Astrocyte of the spinal cord (primary cell): ENCODE data around the gene IGFN1.

Experiments used
- DNase-seq: peaks from one replicate; pipeline ENCODE4 v3.0.0; 2011; ENCODE audit warnings: low read depth, low spot score
- H3K4me3 ChIP-seq: 2 replicates; pipeline ENCODE4 v1.5.1; 2011; ENCODE audit warnings: low read depth, mild to moderate bottlenecking, low read length, moderate library complexity
- in situ Hi-C: cut with HindIII; loops from 2 replicates; pipeline ENCODE4 v1.10.0; 2017; ENCODE audit warnings: low sequenced_read_pairs
- TF ChIP-seq, protein P1 (sequence below): IDR thresholded peaks from 2 replicates; pipeline ENCODE4 v1.5.1; 2012; ENCODE audit warnings: low read depth, mild to moderate bottlenecking, low read length, inconsistent platforms

IGFN1 gene

DNA sequence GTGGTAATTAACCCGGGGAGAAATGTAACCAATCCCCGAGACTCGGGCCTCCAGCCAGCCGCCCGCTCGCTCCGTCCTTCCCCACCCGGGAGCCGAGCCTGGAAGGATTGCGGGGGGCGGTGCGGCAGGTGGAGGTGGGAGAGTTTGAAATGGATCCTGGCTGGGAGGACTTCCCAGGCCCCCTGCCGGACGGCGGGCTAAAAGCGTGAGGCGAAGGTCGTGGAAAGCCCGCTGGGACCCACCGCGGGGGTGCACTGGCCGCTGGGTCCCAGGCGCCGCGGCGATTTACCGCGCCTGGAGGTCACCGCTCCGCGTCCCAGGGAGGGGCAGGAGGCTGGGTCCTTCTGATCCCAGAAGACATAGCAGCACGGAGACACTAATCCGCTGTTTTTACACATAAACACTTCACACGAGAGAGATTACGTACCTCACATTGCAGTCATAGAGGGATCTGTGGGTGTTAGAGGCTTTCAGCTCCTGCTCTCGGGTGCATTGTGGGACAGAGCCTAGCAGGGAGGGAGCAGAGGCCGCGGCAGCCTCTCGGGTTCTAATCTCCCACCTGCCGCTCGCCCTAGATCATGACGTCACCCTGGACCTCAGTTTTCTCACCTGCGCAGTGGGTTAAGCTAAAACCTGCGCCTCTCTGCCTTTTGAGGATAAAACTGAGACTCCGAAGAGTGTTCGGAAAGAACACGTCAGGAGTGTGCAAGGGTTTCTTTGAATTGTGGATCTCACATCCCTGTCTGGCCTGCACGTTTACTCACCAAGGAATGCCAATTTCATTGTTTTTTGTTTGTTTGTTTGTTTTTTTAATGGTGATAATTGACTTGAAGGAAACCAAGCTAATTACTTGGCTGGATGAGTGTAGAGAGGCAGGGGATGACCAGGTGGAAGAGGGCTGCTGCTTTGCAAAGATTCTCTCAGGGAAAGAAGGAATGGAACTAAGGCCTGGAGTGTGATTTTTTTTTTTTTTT is 19.3 kb upstream of the IGFN1 start:
- in situ Hi-C loops = no loop called here
- TF ChIP-seq, protein P1, sequence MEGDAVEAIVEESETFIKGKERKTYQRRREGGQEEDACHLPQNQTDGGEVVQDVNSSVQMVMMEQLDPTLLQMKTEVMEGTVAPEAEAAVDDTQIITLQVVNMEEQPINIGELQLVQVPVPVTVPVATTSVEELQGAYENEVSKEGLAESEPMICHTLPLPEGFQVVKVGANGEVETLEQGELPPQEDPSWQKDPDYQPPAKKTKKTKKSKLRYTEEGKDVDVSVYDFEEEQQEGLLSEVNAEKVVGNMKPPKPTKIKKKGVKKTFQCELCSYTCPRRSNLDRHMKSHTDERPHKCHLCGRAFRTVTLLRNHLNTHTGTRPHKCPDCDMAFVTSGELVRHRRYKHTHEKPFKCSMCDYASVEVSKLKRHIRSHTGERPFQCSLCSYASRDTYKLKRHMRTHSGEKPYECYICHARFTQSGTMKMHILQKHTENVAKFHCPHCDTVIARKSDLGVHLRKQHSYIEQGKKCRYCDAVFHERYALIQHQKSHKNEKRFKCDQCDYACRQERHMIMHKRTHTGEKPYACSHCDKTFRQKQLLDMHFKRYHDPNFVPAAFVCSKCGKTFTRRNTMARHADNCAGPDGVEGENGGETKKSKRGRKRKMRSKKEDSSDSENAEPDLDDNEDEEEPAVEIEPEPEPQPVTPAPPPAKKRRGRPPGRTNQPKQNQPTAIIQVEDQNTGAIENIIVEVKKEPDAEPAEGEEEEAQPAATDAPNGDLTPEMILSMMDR = peak; percentile 42
- peak overlapping the region; percentile 52 for H3K4me3 ChIP-seq
- peak; percentile 43 for DNase-seq

DNA sequence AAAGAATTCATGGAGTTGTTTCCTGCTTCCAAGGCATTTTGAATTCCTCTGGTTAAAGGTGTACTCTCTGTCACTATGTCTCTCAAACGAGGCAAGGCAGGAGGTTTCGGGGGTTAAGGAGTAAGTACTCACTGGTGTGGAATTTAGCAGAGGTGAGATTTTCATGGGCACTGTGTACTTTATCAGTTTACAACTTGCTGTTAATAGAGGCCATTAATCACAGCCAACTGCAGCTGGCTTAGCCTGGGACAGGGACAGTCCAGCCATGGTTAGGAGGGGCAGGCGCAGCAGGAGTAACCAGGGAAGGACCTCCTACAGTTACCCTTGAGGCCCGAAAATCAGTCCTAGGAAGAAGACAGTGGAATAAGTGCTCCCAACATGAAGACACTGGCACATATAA is 18.3 kb upstream of the IGFN1 start:
- no peak overlapping the region for H3K4me3 ChIP-seq
- in situ Hi-C loops = no loop called here
- TF ChIP-seq, protein P1 = no peak

DNA sequence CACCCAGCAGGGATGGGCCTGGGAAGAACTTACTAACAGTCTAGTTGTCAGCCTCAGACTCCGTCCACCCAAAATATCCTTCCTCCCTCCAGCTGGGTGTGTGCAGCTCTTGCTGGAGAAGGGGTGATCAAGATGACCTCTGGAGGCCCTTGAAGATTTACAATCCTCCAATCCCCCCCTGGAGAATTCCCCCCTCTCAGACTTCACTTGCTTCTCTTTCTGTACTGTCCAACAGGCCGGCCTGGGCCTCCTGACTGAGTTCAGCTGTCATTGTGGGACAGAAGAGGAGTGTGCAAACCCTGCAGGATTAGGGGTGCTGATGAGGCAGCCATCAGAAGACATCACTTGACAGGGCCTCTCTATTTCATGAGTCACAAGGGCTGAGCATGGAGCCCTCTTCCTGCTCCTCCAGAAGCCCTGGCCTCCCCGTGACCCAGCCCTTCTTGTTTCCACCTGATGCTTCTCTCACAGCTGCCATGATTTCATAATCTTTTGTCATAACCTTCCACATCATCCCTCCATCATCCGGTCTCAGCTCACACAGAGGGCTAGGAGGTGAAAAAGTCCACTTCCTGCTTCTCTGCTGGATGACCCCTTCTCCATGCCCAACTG is 17.5 kb upstream of the IGFN1 start:
- no peak overlapping the region for H3K4me3 ChIP-seq
- TF ChIP-seq, protein P1 = no peak
- DNase-seq = no peak
- in situ Hi-C loops = no loop called here

More for the DNA sequence above, 18.3 kb upstream of the IGFN1 start:
- no peak for DNase-seq

DNA sequence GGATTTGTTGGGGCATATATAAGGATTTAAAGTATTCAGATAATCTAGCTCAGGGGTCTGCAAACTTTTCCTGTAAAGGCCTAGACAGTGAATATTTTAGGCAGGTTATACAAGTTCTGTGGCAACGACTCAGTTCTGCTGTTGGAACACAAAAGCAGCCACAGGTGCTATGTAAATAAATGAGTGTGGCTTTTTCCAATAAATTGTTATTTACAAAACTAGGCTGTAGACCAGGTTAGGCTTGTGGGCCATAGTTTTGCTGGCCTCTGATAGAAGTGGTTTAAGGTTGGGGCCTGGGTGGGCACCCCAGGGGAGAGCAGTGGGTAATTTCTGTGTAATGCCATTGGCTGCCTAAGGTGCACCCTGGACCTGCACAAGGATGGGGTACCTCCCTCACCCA is 16.9 kb upstream of the IGFN1 start:
- TF ChIP-seq, protein P1 = no peak
- DNase-seq = no peak
- in situ Hi-C loops = no loop called here
- H3K4me3 ChIP-seq = no peak overlapping the region

DNA sequence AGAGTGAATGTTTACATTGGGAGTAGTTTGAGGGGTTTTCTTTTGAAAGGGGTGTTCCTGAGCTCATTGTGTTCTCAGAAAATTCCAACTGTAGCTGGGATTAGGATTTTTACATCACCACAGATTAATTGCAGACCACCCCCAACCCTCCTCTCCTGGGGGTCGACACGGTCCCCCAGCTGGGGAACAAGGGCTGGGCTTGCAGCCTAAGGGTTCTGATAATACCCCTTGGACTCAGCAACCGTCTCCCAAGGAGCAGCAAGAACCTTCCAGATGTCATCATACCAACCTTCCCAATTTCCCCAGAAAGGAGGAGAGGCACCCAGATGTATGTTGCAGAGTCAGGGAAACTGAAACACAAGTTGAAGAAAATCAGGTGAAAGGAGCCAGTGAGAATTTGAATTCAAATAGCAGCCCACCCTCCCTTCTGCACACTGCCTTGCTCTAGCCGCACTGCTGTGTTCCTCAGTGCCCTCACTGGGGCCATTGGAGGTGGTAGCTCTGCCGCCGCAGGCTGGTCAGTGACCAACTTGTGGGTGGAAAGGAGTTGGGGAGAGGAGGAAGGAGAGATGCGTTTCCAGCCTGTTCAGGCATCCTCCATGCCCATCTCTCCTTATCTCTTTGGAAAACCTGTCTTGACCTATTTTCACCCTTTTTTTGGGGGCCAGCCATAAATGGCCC is 14.7 kb upstream of the IGFN1 start:
- TF ChIP-seq, protein P1 = no peak
- H3K4me3 ChIP-seq = no peak overlapping the region
- in situ Hi-C loops = no loop called here
- no peak for DNase-seq

DNA sequence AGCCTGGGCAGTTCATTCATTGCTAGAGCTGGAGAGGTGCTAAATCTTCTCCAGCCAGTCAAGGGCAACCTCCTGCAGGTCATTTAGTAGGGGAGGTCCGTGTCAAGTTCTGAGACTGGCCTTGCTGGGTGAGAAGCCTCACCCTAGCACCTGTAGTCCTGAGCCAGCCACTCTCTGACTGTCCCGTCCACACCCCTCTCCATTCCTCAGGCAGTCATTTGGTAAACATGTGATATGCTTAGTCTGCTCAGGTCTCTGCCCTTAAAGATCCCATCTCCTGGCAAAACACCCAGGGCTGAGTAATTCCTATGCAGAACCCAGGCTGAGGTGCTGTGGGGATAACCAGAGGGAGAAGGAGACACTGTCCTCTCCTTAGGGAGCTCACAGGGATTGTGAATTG is 13.7 kb upstream of the IGFN1 start:
- TF ChIP-seq, protein P1 = no peak
- in situ Hi-C loops = no loop called here
- DNase-seq = no peak

More for the DNA sequence above, 13.7 kb upstream of the IGFN1 start:
- H3K4me3 ChIP-seq = no peak overlapping the region
